Loucy (cell line): Measurements from ENCODE around the gene RAD54L.

Source experiments
- H2AFZ ChIP-seq: fragments of 200-600 bp; sonication (generic); 2 replicates; pipeline ENCODE4 v1.6.0; 2016; ENCODE audit warnings: antibody characterized with exemption, mild to moderate bottlenecking, low read length, moderate library complexity
- H3F3A ChIP-seq: fragments of 200-600 bp; 2 replicates; pipeline ENCODE4 v1.6.0; 2016; ENCODE audit warnings: antibody characterized with exemption, low read depth, mild to moderate bottlenecking
- H3K27me3 ChIP-seq: fragments of 200-600 bp; sonication (generic); 2 replicates; pipeline ENCODE4 v1.6.1; 2014; ENCODE audit warnings: low read length, mild to moderate bottlenecking; ENCODE audit not compliant: insufficient read depth, poor library complexity, severe bottlenecking
- H3K36me3 ChIP-seq: fragments of 200-600 bp; sonication (generic); 2 replicates; pipeline ENCODE4 v1.6.1; 2016; ENCODE audit warnings: low read length; ENCODE audit not compliant: insufficient read depth
- H3K4me1 ChIP-seq: fragments of 200-600 bp; sonication (generic); 2 replicates; pipeline ENCODE4 v1.5.1; 2014; ENCODE audit warnings: low read length, mild to moderate bottlenecking; ENCODE audit not compliant: insufficient read depth, poor library complexity, severe bottlenecking
- H3K4me2 ChIP-seq: fragments of 200-600 bp; sonication (generic); 2 replicates; pipeline ENCODE4 v1.6.0; 2014; ENCODE audit warnings: antibody characterized with exemption, low read length, low read depth, mild to moderate bottlenecking; ENCODE audit not compliant: poor library complexity, severe bottlenecking
- H3K4me3 ChIP-seq: fragments of 200-600 bp; sonication (generic); 2 replicates; pipeline ENCODE4 v1.5.1; 2014; ENCODE audit warnings: low read length, mild to moderate bottlenecking, mixed read lengths; ENCODE audit not compliant: poor library complexity, severe bottlenecking
- H3K79me2 ChIP-seq: fragments of 200-600 bp; sonication (generic); 2 replicates; pipeline ENCODE4 v1.6.1; 2014; ENCODE audit warnings: low read length; ENCODE audit not compliant: insufficient read depth
- H3K9ac ChIP-seq: fragments of 200-600 bp; sonication (generic); 2 replicates; pipeline ENCODE4 v1.6.0; 2014; ENCODE audit warnings: mild to moderate bottlenecking, low read depth, low read length, moderate library complexity; ENCODE audit not compliant: poor library complexity, severe bottlenecking
- H3K9me2 ChIP-seq: fragments of 200-600 bp; sonication (generic); replicated peaks from 2 replicates; pipeline ENCODE4 v1.6.1; 2016; ENCODE audit warnings: low read depth, low read length, mixed read lengths
- H3K9me3 ChIP-seq: fragments of 200-600 bp; sonication (generic); 2 replicates; pipeline ENCODE4 v1.6.1; 2014; ENCODE audit warnings: mild to moderate bottlenecking, antibody characterized with exemption, low read length, low read depth; ENCODE audit not compliant: insufficient read depth
- H4K20me1 ChIP-seq: fragments of 200-600 bp; sonication (generic); 2 replicates; pipeline ENCODE4 v1.6.0; 2014; ENCODE audit warnings: antibody characterized with exemption, low read length, mild to moderate bottlenecking; ENCODE audit not compliant: insufficient read depth, poor library complexity, severe bottlenecking
- EZH2phosphoT487 ChIP-seq: fragments of 200-600 bp; IDR thresholded peaks from 2 replicates; pipeline ENCODE4 v1.6.1; 2018; ENCODE audit warnings: antibody characterized with exemption, mild to moderate bottlenecking, moderate library complexity, borderline replicate concordance
- TF ChIP-seq, protein P1 (sequence below): fragments of 200-600 bp; sonication (generic); conservative IDR thresholded peaks from 2 replicates; pipeline ENCODE4 v1.5.1; 2014; ENCODE audit warnings: mild to moderate bottlenecking, antibody characterized with exemption, low read length

RAD54L gene

GRCh38 chr1:46246548-46247435 lies 771 bp upstream of the RAD54L start:
- Histone ChIP-seq H3K36me3 (peaks cover 11% of the 10 kb centered on the region; the same call in 1 of the 2 replicates), H3K4me1 (peaks cover 33% of the 10 kb centered on the region), H3K4me3 (peak overlapping the region; percentile 81), H3K9ac (peak overlapping the region; percentile 75), H3F3A (no peaks in the 10 kb centered on the region), H4K20me1 (peaks cover 24% of the 10 kb centered on the region), H3K9me3 (no peaks in the 10 kb centered on the region), H3K9me2 (no peaks in the 10 kb centered on the region), H3K4me2 (peak overlapping the region; percentile 78), H3K27me3 (no peaks in the 10 kb centered on the region), H3K79me2 (peaks cover 38% of the 10 kb centered on the region), H2AFZ (peak overlapping the region; percentile 96)
- TF ChIP-seq, protein P1, sequence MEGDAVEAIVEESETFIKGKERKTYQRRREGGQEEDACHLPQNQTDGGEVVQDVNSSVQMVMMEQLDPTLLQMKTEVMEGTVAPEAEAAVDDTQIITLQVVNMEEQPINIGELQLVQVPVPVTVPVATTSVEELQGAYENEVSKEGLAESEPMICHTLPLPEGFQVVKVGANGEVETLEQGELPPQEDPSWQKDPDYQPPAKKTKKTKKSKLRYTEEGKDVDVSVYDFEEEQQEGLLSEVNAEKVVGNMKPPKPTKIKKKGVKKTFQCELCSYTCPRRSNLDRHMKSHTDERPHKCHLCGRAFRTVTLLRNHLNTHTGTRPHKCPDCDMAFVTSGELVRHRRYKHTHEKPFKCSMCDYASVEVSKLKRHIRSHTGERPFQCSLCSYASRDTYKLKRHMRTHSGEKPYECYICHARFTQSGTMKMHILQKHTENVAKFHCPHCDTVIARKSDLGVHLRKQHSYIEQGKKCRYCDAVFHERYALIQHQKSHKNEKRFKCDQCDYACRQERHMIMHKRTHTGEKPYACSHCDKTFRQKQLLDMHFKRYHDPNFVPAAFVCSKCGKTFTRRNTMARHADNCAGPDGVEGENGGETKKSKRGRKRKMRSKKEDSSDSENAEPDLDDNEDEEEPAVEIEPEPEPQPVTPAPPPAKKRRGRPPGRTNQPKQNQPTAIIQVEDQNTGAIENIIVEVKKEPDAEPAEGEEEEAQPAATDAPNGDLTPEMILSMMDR: no peak
- TF ChIP-seq EZH2phosphoT487: no peak

DNA sequence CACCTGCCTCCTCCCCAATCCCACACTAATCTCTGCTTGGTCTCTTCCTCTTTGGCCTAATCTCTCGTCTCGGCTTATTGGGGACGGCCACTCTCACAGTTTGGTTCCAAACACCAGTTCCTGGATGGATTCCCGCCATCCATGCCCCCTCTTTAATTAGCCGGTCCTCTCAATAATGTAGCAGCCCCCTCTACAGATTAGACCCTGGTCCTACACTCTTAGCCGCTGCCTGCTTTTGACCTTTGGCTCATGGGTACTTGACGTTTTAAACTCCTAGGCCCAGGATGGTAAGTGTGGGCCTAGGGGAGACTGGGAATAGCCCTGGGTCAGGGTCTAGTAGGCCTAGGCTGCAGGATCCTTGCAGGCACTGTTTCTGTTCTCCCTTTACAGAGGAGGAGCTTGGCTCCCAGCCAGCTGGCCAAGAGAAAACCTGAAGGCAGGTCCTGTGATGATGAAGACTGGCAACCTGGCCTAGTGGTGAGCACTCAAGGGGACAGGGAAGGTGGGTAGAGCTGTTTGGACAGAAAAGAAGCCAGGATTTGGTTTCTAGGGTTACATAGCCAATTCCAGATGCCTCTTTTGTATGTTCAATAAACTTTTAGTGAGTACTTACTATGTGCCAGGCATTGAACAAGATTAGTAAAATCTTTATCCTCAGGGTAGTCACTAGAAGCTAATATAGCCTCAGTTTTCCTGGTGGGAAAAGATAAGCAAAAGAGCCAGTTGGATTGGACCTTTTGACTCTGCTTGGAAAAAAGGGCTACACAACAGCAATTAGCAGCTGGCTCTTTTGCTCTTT lies 758 bp downstream of the RAD54L start:
- TF ChIP-seq, protein P1: peak; percentile 70
- no peak for TF ChIP-seq EZH2phosphoT487
- Histone ChIP-seq H2AFZ (peak overlapping the region; percentile 78), H3K9me2 (no peaks in the 10 kb centered on the region), H3K4me1 (peaks cover 36% of the 10 kb centered on the region), H3K36me3 (peaks cover 14% of the 10 kb centered on the region; the same call in 1 of the 2 replicates), H3F3A (no peaks in the 10 kb centered on the region), H3K9me3 (no peaks in the 10 kb centered on the region), H3K27me3 (no peaks in the 10 kb centered on the region), H4K20me1 (peaks cover 35% of the 10 kb centered on the region), H3K9ac (peak overlapping the region; percentile 97), H3K4me2 (peak overlapping the region; percentile 99), H3K79me2 (peaks cover 51% of the 10 kb centered on the region), H3K4me3 (peak overlapping the region; percentile 86)

DNA sequence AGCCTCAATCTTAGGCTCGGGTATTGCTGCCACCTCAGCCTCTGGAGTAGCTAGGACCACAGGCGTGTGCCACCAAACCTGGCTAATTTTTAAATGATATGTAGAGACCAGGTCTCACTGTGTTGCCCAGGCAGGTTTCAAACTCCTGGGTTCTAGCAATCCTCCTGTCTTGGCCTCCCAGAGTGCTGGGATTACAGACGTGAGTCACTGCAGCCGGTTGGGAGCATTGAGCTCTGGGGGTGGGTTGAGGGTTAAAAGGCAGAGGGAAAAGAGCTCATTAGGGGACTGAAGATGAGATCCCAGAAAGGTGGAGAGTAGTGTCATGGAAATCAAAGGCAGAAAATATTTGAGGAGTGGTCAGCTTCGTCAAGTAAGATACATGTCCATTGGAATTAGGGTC lies 7.1 kb downstream of the RAD54L start:
- Histone ChIP-seq H3K9ac (no peak overlapping the region), H4K20me1 (peaks cover 43% of the 10 kb centered on the region), H3K4me1 (peaks cover 14% of the 10 kb centered on the region), H3K4me2 (peak overlapping the region; percentile 38), H3K4me3 (no peak overlapping the region), H3K27me3 (no peaks in the 10 kb centered on the region), H2AFZ (no peak overlapping the region), H3K79me2 (peaks cover 56% of the 10 kb centered on the region), H3K9me2 (no peaks in the 10 kb centered on the region), H3K36me3 (peaks cover 45% of the 10 kb centered on the region; the same call in 1 of the 2 replicates), H3F3A (no peaks in the 10 kb centered on the region), H3K9me3 (no peaks in the 10 kb centered on the region)
- TF ChIP-seq EZH2phosphoT487: no peak
- TF ChIP-seq, protein P1: no peak
